ENCODE results near the gene RFPL2. TPM values are rescaled to one million over a fixed set of nuclear protein-coding genes. Genes with fewer than 3 reads are reported as not detected.
A peak's percentile ranks its signal among the peaks of the same experiment; 100 is the strongest.

The RFPL2 gene
- total and polyA plus RNA-seq, 2 of the 13 experiments (the other 11 are each of a cell fraction or from before 2014, with no cell fraction given) = not detected

GRCh38 chr22:32204856-32205722 lies at the start of gene RFPL2 (continued):
- TF ChIP-seq THAP8 (CRISPR knock-in tag; IDR thresholded peaks at IDR 0.05; ENCODE audit: borderline replicate concordance) = no peak
- TF ChIP-seq, protein P1, sequence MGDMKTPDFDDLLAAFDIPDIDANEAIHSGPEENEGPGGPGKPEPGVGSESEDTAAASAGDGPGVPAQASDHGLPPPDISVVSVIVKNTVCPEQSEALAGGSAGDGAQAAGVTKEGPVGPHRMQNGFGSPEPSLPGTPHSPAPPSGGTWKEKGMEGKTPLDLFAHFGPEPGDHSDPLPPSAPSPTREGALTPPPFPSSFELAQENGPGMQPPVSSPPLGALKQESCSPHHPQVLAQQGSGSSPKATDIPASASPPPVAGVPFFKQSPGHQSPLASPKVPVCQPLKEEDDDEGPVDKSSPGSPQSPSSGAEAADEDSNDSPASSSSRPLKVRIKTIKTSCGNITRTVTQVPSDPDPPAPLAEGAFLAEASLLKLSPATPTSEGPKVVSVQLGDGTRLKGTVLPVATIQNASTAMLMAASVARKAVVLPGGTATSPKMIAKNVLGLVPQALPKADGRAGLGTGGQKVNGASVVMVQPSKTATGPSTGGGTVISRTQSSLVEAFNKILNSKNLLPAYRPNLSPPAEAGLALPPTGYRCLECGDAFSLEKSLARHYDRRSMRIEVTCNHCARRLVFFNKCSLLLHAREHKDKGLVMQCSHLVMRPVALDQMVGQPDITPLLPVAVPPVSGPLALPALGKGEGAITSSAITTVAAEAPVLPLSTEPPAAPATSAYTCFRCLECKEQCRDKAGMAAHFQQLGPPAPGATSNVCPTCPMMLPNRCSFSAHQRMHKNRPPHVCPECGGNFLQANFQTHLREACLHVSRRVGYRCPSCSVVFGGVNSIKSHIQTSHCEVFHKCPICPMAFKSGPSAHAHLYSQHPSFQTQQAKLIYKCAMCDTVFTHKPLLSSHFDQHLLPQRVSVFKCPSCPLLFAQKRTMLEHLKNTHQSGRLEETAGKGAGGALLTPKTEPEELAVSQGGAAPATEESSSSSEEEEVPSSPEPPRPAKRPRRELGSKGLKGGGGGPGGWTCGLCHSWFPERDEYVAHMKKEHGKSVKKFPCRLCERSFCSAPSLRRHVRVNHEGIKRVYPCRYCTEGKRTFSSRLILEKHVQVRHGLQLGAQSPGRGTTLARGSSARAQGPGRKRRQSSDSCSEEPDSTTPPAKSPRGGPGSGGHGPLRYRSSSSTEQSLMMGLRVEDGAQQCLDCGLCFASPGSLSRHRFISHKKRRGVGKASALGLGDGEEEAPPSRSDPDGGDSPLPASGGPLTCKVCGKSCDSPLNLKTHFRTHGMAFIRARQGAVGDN (CRISPR knock-in tag; IDR thresholded peaks at IDR 0.05) = peak; percentile 88
- TF ChIP-seq ADNP (CRISPR knock-in tag; IDR thresholded peaks at IDR 0.05) = no peak
- TF ChIP-seq, protein P2, sequence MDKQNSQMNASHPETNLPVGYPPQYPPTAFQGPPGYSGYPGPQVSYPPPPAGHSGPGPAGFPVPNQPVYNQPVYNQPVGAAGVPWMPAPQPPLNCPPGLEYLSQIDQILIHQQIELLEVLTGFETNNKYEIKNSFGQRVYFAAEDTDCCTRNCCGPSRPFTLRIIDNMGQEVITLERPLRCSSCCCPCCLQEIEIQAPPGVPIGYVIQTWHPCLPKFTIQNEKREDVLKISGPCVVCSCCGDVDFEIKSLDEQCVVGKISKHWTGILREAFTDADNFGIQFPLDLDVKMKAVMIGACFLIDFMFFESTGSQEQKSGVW (CRISPR knock-in tag; IDR thresholded peaks at IDR 0.05; ENCODE audit: borderline replicate concordance) = no peak
- no peak for TF ChIP-seq ZBTB3 (CRISPR knock-in tag; IDR thresholded peaks at IDR 0.05; ENCODE audit: borderline replicate concordance, low read depth)
- 0 out of 2 replicates have a peak, but pooled peaks have one; percentile 19 for TF ChIP-seq ZNF451 (CRISPR knock-in tag; IDR thresholded peaks at IDR 0.05)
- TF ChIP-seq, protein P3, sequence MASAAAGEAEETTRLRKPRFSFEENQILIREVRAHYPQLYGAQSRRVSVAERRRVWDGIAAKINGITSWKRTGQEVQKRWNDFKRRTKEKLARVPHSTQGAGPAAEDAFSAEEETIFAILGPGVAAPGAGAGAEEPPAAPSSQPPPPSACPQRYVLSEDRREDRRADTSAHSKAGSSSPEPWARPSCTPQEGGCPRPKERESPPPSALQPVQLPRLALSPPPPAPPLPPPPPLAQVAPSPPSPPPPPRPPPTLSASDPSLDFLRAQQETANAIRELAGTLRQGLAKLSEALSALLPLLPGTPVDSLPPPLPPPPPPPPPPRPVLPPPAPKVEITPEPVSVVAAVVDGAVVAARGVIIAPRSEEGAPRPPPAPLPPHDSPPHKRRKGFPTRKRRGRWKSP (CRISPR knock-in tag; IDR thresholded peaks at IDR 0.05) = no peak
- TF ChIP-seq KDM5B (CRISPR knock-in tag; IDR thresholded peaks at IDR 0.05; ENCODE audit: borderline replicate concordance) = no peak
- no peak for TF ChIP-seq KDM3A (CRISPR knock-in tag; IDR thresholded peaks at IDR 0.05; ENCODE audit: low read depth)
- TF ChIP-seq DBP (CRISPR knock-in tag; IDR thresholded peaks at IDR 0.05; ENCODE audit: not compliant biosample characterization) = no peak
- no peak for TF ChIP-seq SP2 (CRISPR knock-in tag; IDR thresholded peaks at IDR 0.05)
- TF ChIP-seq, protein P4, sequence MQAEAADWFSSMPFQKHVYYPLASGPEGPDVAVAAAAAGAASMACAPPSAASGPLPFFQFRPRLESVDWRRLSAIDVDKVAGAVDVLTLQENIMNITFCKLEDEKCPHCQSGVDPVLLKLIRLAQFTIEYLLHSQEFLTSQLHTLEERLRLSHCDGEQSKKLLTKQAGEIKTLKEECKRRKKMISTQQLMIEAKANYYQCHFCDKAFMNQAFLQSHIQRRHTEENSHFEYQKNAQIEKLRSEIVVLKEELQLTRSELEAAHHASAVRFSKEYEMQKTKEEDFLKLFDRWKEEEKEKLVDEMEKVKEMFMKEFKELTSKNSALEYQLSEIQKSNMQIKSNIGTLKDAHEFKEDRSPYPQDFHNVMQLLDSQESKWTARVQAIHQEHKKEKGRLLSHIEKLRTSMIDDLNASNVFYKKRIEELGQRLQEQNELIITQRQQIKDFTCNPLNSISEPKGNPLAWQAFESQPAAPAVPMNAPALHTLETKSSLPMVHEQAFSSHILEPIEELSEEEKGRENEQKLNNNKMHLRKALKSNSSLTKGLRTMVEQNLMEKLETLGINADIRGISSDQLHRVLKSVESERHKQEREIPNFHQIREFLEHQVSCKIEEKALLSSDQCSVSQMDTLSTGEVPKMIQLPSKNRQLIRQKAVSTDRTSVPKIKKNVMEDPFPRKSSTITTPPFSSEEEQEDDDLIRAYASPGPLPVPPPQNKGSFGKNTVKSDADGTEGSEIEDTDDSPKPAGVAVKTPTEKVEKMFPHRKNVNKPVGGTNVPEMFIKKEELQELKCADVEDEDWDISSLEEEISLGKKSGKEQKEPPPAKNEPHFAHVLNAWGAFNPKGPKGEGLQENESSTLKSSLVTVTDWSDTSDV (CRISPR knock-in tag; IDR thresholded peaks at IDR 0.05) = no peak
- no peak for TF ChIP-seq TOPORS (CRISPR knock-in tag; IDR thresholded peaks at IDR 0.05)
- TF ChIP-seq CEBPB (IDR thresholded peaks at IDR 0.05; ENCODE audit: borderline replicate concordance, low read depth, low read length) = no peak
- TF ChIP-seq HMG20B (CRISPR knock-in tag; conservative IDR thresholded peaks at IDR 0.05) = no peak

All from HepG2 (cell line).